SKM-1 (cell line): ENCODE measurements around the gene UXS1.
"Not testable (repeated sequence)": the region's sequence is repeated elsewhere in the genome, so short reads cannot be mapped to it uniquely, and the experiment has no call there.

ENCODE experiments used
- DNase-seq: peaks from one replicate; lab custom pipeline; 2025; ENCODE audit not compliant: unreplicated experiment; lab: John Stamatoyannopoulos, UW

The UXS1 gene

DNA sequence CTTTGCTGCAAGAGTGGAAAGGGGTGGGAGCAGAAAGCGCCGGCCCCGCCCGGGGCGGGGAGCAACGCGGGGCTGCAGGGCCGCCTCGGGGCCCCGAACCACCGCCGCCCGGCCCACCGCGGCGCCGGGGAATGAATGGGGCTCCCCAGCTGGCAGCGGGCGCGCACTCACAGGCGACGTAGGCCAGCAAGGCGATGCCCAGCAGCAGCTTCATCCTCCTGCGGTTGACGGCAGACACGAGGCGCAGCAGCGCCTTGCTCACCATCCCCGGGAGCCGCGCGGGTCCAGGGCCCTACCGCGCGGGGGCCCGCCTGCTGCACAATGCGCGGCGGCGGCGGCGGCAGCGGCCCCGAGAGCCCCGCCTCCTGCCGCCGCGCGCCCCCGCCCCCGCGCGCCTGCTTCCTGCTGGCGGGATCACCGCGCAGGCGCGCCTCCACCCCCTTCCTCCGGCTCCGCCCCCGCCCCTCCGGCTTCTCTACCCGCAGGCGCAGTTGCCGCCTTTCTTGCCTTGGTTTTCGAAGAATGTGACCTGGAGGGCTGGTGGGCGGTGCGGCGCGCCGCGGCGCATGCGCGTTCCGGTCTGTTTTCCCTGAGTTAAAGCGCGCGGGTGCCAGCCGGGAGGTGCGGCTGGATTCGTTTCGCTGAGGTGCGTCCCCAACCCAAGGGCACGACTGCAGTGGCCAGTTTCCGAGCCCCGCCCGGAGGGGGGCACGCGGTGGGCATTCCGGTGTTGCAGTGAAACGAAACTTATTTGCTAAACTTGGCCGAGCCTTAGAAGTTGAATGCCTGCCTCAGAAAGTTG is at the start of gene UXS1:
Gene UXS1 (minus strand): TSS at position 325 of the 802 bp plus-strand sequence. CDS start 60 bp downstream, at position 265.
- peak; percentile 76 for DNase-seq

DNA sequence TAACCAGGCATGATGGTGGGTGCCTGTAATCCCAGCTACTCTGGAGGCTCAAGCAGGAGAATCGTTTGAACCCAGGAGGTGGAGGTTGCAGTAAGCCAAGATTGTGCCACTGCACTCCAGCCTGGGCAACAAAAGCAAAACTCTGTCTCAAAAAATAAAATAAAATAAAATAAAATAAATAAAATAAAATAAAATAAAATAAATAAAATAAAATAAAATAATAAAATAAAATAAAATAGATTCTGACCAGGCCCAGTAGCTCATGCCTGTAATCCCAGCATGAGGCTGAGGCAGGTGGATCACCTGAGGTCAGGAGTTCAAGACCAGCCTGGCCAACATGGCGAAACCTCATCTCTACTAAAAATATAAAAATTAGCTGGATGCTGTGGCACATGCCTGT is 45.4 kb upstream of the UXS1 start:
- not testable (repeated sequence) for DNase-seq

DNA sequence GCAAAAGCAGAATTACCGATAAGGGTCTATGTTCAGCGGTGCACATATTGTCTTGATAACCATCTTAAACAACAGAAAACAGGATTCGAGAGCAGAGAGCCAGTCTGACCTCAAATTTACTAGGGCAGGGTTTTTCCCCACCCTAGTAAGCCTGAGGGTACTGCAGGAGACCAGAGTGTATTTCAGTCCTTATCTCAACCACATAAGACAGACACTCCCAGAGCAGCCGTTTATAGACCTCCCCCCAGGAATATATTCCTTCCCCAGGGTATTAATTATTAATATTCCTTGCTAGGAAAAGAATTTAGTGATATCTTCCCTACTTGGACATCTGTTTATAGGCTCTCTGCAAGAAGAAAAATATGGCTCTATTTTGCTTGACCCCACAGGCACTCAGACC is 41.3 kb upstream of the UXS1 start:
- DNase-seq = not testable (repeated sequence)

DNA sequence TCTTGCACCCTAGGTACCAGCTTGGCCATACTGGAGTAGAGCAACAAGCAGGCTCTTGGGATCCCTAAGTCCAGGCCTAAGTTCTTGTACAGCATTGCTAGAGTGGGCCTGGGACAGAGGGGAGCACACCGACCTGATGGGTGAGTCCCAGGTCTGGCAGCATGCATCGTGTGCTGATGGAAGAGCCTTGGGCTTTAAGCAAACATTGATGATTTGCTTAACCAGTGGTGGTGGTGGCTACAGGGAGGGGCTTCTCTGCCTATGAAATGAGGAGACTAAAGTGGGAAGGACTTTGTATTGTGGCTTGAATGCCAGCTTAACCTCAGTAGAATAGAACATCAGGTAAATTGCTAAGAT is 39.2 kb upstream of the UXS1 start:
- no peak for DNase-seq

DNA sequence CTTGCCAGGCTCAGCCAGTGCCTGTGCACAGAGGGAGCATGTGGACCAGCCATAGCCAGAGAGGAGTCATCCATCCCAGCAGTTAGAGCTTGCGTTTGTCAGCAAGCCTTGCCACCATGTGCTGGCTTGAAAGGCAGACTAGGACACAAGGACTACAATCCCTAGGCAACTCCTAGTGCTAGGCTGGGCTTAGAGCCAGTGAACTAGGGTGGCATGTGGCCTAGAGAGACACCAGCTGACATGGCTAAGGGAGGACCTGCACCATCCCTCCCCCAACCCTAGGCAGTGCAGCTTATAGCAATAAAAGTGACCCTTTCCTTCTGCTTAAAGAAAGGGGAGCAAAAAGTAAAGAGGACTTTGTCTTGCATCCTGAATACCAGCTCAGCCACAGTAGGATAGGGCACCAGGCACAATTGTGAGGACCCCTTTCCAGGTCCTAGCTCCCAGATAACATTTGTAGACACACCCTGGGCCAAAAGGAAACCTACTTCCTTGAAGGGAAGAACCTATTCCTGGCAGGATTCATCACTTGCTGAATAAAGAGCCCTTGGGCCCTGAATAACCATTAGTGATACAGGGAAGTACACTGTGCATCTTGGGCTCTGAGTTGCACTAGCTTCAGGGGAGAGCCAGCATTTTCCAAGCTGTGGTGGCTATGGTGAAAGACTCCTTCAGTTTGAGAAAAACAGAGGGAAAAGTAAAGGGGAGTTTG is 38.7 kb upstream of the UXS1 start:
- no peak for DNase-seq

DNA sequence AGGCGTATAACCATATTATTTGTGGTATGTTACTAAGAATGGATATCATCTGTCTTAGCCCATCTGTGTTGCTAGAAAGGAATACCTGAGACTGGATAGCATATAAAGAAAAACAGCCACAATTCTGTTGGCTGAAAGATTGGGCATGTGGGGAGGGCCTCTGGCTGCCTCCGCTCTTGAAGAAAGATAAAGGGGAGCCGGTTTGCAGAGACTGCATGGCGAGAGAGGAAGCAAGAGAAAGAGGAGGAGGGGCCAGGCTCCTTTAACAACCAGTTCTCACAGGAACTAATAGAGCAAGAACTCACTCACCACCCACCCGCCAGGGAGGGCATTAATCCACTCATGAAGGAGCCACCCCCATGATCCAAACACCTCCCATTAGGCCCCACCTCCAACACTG is 29.2 kb upstream of the UXS1 start:
- no peak for DNase-seq

DNA sequence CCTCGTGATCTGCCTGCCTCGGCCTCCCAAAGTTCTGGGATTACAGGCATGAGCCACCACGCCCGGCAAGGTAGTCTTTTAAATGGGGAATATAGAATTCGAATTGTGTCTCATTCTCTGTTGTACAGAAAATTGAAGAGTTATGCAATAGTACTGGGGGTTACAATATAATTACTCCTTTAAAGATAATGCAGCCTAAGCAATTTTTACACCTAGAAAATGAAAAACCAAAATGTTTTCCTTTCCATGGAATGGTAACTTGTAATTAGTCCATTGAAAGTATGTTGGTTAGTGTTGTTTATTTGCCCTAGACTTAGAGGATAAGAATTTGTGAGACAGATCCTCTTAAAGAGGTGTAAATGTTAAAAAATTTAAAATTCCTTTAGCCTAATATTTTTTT is 28.0 kb upstream of the UXS1 start:
- not testable (repeated sequence) for DNase-seq

DNA sequence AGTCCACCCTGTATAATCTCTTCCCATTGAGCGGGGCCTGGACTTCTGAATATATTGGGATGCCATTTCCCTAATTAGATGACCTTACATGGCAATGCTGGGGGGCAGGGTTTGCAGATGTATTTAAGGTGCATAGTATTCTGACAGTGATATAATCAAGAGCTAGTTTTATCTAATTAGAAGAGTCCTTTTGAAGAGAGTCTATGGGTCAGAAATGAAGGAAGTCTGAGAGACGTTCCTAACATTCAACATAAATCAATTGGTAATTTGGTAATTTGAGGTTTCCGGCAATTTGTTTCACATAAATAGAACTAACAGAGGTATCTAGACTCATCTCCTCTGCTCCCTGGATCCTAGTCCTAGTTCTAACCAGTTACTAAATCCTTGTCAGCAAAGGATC is 25.7 kb upstream of the UXS1 start:
- no peak for DNase-seq

DNA sequence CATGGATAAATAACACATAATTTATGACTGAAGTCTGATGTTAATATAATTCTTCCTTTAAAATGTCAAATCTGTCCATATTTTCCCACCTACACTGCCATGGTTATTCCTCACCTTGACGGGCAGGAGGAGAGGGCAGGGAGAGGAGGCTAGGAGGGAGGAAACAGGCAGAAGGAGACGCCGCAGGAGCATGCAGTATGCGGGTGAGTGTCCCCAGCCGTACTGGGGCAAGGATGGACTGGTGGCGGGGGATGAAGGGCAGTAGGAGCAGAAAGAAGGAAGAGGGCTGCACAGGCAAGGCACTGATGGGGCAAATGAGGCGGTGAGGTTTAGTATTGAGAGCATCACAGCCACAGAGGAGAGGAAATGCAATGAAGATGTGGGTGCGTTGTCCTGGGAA is 25.1 kb upstream of the UXS1 start:
- not testable (repeated sequence) for DNase-seq

DNA sequence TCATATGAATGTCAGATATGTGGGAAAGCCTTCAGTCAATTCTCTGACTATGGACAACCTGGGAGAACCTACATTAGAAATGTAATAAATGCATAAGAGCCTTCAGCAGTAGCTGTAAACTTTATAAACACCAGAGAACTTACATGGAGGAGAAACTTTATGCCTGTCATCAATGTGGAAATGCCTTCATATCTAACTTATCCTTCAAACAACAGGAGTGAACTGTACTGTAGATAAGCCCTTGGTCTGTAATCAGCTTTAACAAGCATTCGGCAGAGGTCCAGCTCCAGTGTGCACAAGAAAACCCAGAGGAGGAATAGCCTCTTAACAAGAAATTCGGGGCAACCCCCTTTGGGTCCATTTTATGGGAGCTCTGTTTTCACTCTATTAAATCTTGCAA is 14.8 kb upstream of the UXS1 start:
- DNase-seq = no peak

DNA sequence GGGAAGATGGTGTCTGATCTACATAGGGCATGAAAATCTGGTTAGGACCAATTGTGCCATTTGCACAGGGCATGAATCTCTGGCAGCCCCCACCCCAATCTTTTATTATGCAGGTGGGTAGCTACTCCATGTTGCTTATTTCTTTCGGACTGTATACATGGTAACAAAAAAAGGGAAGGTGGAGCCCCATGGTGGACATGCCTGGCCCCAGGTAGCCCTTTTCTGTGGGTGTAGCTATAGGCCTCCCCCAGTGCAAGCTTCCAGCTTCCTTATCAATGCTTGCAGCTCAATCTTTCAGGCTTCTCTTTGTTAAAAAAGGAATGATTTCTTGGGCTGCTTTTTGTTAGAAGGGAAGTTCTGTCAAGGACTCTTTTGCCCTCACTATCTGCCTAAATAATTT is 14.3 kb upstream of the UXS1 start:
- no peak for DNase-seq

DNA sequence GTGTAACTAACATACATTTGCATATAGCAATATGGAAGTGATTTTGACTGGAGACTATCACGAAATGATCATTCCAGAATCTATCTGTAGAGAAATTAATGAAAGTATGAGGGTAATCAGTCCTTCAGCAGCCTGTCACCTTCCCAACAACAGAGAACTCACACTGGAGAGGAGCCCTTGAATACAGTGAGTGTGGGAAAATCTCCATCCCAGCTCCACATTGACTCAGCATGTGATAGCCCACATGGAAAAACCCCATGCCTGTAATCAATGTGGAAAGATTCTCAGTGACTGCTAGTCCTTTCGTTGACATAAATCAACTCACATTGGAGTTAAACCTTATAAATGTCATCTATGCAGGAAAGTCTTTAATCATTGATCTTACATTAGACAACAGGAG is 13.1 kb upstream of the UXS1 start:
- no peak for DNase-seq

DNA sequence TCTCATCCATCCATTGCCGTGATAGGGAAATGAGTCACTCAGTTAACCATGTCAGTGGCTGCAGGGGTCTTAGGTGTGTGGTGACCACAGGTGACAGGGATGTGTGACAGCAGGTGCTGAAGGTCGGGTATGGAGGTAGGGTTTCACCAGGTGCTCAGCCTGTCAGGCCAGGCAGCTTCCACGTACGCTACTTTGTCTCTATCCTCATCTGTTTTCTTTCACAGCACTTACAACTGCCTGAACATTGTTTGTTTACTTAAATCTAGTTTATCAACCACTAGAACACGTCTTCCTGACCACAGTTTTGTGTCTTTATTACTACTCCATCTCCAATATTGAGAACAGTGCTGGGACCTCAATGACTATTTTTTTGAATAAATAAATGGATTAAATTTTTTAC is 11.4 kb upstream of the UXS1 start:
- no peak for DNase-seq

DNA sequence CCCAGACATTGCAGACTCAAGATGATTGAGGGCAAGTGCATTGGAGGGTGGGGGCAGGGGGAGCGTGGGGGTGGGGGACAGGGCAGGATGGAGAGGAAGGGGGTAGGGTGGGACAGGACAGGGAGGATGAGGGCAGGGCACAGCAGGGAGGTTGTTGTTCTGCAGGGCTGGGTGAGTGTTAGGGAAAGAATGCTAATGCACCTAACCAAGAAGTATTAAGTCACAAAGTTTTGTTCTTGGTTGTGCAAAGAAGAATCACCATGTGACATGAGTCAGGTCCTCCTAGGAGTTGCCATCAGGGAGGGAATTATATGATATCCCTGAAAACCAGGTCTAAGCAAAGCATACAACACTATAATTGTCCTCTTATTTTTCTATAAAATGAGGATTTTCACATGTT is 10.4 kb upstream of the UXS1 start:
- DNase-seq = not testable (repeated sequence)

DNA sequence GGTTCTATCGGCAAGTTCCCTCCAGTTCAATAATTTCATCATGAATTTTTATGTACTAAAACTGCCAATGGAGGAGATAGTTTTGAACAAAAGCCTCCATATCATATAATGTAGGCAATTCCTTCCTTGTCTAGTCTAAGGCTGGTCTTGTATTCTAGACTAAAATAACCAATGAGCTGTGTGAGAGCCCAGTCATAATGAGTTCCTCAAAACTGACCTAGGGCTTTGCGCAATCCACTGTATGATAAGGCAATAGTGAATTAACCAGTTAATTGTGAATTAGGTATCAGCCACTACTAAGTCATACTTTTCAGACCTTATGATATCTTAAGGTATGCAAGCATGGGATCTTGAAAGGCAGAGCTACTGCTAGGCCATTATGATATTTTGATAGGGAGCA is 7.6 kb upstream of the UXS1 start:
- no peak for DNase-seq

DNA sequence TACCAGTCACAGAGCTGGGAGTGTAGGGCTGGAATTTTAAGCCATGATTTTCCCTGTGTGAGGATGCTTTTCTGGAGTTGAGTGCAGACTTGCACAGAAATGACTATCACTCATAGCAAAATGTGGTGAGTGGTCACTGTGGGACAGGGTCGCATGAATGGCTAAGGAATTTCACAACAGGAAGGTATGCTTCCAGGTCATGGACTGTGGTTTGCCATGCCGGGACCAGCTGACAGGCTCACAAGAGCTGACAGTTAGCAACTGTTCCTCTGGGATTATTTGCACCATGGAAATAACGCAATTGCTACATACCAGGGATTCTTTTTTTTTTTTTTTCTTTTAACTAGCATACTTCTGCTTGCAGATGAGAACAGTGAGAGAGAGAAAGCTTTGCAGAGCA is 3.8 kb upstream of the UXS1 start:
- DNase-seq = no peak

DNA sequence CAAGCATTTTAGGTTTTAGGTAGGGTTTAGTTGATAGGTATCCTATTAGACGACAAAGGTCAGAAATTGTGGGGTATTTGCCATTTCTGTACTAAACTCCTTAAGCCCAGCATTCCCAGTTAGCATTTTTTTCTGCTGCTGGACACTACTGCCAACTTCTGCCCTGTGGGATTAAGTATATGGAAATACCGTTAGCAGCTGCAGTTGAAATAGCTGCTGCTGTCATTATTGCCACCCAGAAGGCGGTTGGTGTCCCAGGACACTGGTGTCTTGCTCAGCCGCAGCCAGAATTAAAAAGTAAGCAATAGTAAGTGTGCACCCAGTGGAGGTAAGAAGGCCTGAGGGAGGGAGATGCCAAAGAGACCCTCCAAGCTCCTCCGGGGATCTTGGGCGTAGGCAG is 1.9 kb upstream of the UXS1 start:
- DNase-seq = no peak

DNA sequence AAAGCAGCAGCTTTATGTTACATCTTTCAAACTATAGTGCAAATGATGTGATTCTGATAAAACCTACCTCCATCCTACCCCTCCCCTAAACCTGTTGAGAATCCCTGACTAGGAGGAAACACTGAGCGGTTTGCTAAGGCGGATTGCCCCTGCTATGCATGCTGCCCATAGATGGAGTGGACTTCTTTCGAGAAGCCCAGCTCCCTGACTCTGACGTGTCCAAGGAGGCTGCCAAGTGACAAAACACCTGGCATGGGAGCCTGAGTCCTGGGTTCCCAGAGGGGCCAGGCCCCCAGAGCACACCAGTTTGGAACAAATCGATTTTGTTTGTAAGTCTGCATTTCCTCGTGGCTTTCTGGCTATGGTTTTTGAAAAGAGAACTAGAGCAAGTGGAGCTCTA is 1.4 kb upstream of the UXS1 start:
- DNase-seq = no peak

DNA sequence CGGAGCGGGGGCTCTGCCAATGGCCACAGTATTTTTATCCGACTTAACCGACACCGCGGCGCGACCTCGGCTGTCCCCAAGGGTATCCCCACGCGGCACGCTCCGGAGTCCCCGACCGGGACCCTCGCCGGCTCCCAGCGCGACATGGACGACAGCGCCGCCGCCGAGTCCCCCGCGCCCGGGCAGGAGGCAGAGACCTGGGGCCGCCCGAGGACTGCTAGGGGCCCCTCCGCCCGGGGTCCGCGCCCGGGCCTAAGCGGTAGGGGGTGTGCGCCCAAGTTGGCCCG is 468 bp downstream of the UXS1 start:
- no peak for DNase-seq

DNA sequence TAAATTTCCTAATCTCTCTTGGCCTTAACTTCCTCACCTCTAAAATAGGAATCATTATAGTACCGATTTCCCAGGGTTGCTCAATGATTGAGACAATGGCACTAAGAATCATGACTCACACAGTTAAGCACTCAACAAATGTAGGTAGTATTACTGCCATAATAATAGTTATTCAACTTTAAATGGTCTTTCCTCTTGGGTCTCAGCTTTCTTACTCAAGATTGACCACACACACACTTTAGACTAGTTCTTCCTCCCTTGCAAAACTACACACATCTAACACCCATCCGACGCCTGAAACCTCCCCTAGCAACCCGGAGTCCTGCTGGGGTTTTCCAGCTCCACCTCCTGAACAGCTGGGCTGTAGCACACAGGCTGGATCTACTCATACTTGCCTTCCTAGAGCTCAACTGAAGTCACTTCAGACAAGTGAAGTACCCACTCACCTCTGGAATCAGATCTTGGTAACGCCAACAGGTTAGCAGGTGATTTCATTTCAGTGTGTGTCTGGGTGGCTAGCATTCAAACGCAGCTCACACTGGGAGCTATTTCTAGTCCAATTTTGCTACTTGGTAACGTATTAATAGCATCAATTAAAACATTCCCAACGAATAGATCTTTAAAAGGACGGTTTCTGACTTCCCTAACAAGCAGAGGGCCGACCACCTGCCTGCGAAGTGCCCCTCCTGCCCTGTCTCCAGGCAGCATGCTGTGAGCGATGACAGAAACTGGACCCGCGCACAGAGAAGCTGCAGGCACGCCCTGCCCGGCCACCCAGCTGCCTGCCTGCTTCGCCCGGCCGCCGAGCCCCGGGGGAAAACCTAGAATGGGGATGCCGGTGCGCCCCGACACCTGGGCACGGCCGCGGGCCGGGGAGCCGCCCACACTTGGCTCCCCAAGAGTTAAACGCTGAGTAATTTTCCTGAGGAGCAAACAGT is 1.1 kb downstream of the UXS1 start:
- DNase-seq = peak; percentile 60

DNA sequence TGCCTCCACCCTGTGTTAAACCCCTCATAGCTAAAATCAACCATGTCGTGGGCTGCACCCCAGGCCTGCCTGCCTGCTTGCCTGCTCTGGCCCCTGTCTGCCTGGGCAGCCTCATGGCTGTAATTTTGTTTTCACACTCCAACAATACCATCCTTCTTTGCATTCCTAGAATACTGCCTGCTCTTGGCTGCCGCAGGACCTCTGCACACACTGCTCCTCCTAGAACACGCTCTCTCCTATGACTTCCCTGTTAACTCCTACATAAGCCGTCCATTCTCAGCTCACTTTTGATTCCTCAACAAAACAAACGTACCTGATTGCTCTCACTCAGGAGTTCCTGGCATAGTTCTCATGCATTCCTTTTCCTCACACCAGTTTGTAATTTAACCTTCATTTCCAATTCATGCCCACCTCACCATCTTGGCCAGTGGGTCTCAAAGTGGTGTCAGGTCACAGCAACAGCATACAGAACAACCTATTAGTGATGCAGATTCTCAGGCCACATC is 2.5 kb downstream of the UXS1 start:
- no peak for DNase-seq
